Stimulated activated CD8-positive, alpha-beta memory T cell treated with anti-CD3 and anti-CD28 coated beads, Interleukin-15, amount 100 ng/mL, for 1 hour (primary cell): ENCODE data around the gene XXYLT1.

Source experiments
- DNase-seq: peaks from one replicate; pipeline ENCODE4 v3.0.0-alpha.2; 2020; ENCODE audit warnings: low read depth

Gene XXYLT1

GRCh38 chr3:195184716-195185421 is 86.1 kb downstream of the XXYLT1 start:
- no peak for DNase-seq

GRCh38 chr3:195183071-195183776 is 87.7 kb downstream of the XXYLT1 start:
- no peak for DNase-seq

- no peak for DNase-seq
Measured at GRCh38 chr3:195182470-195182795, 88.5 kb downstream of the XXYLT1 start.

- no peak for DNase-seq
Measured at GRCh38 chr3:195181741-195182469, 89.1 kb downstream of the XXYLT1 start.

- no peak for DNase-seq
Measured at GRCh38 chr3:195181113-195181498, 89.9 kb downstream of the XXYLT1 start.

- DNase-seq: no peak
Measured at GRCh38 chr3:195180490-195181112, 90.4 kb downstream of the XXYLT1 start.

GRCh38 chr3:195179776-195180489 is 91.0 kb downstream of the XXYLT1 start:
- no peak for DNase-seq

GRCh38 chr3:195178124-195178910 is 92.6 kb downstream of the XXYLT1 start:
- DNase-seq: no peak

- DNase-seq: no peak
Measured at GRCh38 chr3:195177422-195178123, 93.4 kb downstream of the XXYLT1 start.

GRCh38 chr3:195176776-195177175 is 94.2 kb downstream of the XXYLT1 start:
- DNase-seq: no peak

- no peak for DNase-seq
Measured at GRCh38 chr3:195175476-195176337, 95.3 kb downstream of the XXYLT1 start.

- no peak for DNase-seq
Measured at GRCh38 chr3:195175076-195175475, 95.9 kb downstream of the XXYLT1 start.

GRCh38 chr3:195173657-195174056 is 97.3 kb downstream of the XXYLT1 start:
- DNase-seq: no peak

- no peak for DNase-seq
Measured at GRCh38 chr3:195172896-195173295, 98.1 kb downstream of the XXYLT1 start.

GRCh38 chr3:195172039-195172684 is 98.8 kb downstream of the XXYLT1 start:
- no peak for DNase-seq

- DNase-seq: no peak
Measured at GRCh38 chr3:195171093-195171873, 99.7 kb downstream of the XXYLT1 start.

GRCh38 chr3:195170496-195170895 is 100.5 kb downstream of the XXYLT1 start:
- no peak for DNase-seq

GRCh38 chr3:195169011-195169649 is 101.8 kb downstream of the XXYLT1 start:
- no peak for DNase-seq
